Left lung (tissue), 10 donors: ENCODE results near the gene LTF. TPM values are rescaled to one million over a fixed set of nuclear protein-coding genes. Genes with fewer than 3 reads are reported as not detected.

Experiments
- ATAC-seq: fragments of 200-7000 bp; cut with Tn5 transposase; one replicate; pipeline ENCODE4 v1.9.1; 2020; ENCODE audit warnings: moderate library complexity
- DNase-seq, 4 donors: peaks; one replicate each; pipeline ENCODE4 v3.0.0-alpha.2; 2013 to 2020
- H3K27ac ChIP-seq, 2 donors: fragments of 200-600 bp; sonication (generic) in 1 of 2; one replicate each; pipeline versions ENCODE4 v1.5.0 to v1.8.0; 2020 to 2021
- H3K27me3 ChIP-seq, 2 donors: fragments of 200-600 bp; sonication (generic) in 1 of 2; one replicate each; pipeline versions ENCODE4 v1.5.0 to v1.8.0; 2020 to 2021
- H3K36me3 ChIP-seq, 2 donors: fragments of 200-600 bp; sonication (generic) in 1 of 2; one replicate each; pipeline versions ENCODE4 v1.5.0 to v1.8.0; 2020 to 2021
- H3K4me1 ChIP-seq, 2 donors: fragments of 200-600 bp; one replicate each; pipeline ENCODE4 v1.8.0; 2021
- H3K4me3 ChIP-seq, 2 donors: fragments of 200-600 bp; sonication (generic) in 1 of 2; one replicate each; pipeline versions ENCODE4 v1.5.0 to v1.8.0; 2020 to 2021; ENCODE audit warnings: mild to moderate bottlenecking in 1 of 2
- H3K9me3 ChIP-seq, 2 donors: fragments of 200-600 bp; sonication (generic) in 1 of 2; one replicate each; pipeline versions ENCODE4 v1.5.0 to v1.8.0; 2020 to 2021
- intact Hi-C, 2 donors: fragments of 100-400 bp; cut with DNase I; formaldehyde crosslinking; loops; one replicate each; pipeline versions ENCODE4 v1.11.2 to v1.14.2; 2022
- polyA plus RNA-seq, 6 donors: library from polyadenylated mRNA; unstranded; fragments of 120-200 nt; gene quantifications; one replicate each; pipeline ENCODE4 v1.2.1, GENCODE V29; 2013; ENCODE audit not compliant: insufficient read length in 6 of 6
- total RNA-seq, 2 donors: library from RNA; stranded (reverse); fragmentation: NEBNext Ultra II Directional; extraction: Animal tissue kit (Norgen Biotek cat#: 25700); gene quantifications; one replicate each; pipeline ENCODE4 v1.2.1, GENCODE V29; 2021
- TF ChIP-seq, protein P1 (sequence below), 2 donors: fragments of 200-600 bp; sonication (generic) in 1 of 2; IDR thresholded peaks; one replicate each; pipeline versions ENCODE4 v1.5.0 to v1.8.0; 2021; ENCODE audit warnings: antibody characterized with exemption in 2 of 2
- donor health status: DM: no; HTN: yes; CAD: no.
- donor health status: DM: no; HTN: no; CAD: no.

The LTF gene
- total and polyA plus RNA-seq, 8 donors: 2.3 to 113 (median 5.5) TPM

DNA sequence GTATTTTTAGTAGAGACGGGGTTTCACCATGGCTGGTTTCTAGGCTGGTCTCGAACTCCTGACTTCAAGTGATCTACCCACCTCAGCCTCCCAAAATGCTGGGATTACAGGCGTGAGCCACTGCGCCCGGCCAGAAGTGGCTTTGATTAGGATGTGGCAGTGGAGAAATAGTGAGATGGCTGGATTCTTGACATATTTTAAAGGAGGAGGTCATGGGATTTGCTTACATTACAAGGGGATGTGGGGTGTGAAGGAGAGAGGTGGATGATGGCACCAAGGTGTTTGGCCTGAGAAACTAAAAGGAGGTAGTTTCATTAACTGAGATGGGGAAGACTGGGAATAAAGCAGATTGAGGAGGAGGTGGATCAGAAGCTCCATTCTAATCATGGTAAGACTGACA, 15.0 kb upstream of the LTF start:
- H3K27me3 ChIP-seq: no peaks in the 10 kb centered on the region
- ATAC-seq: no peak
- H3K4me3 ChIP-seq: no peak overlapping the region
- no peaks in the 10 kb centered on the region for H3K36me3 ChIP-seq
- H3K4me1 ChIP-seq: peaks cover 0 to 2% of the 10 kb centered on the region in 2 donors
- no peak overlapping the region for H3K27ac ChIP-seq
- TF ChIP-seq, protein P1, sequence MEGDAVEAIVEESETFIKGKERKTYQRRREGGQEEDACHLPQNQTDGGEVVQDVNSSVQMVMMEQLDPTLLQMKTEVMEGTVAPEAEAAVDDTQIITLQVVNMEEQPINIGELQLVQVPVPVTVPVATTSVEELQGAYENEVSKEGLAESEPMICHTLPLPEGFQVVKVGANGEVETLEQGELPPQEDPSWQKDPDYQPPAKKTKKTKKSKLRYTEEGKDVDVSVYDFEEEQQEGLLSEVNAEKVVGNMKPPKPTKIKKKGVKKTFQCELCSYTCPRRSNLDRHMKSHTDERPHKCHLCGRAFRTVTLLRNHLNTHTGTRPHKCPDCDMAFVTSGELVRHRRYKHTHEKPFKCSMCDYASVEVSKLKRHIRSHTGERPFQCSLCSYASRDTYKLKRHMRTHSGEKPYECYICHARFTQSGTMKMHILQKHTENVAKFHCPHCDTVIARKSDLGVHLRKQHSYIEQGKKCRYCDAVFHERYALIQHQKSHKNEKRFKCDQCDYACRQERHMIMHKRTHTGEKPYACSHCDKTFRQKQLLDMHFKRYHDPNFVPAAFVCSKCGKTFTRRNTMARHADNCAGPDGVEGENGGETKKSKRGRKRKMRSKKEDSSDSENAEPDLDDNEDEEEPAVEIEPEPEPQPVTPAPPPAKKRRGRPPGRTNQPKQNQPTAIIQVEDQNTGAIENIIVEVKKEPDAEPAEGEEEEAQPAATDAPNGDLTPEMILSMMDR (IDR thresholded peaks at IDR 0.05): no peak
- DNase-seq: no peak
- peaks cover 0 to 5% of the 10 kb centered on the region in 2 donors for H3K9me3 ChIP-seq
- intact Hi-C loops: no loop called here

DNA sequence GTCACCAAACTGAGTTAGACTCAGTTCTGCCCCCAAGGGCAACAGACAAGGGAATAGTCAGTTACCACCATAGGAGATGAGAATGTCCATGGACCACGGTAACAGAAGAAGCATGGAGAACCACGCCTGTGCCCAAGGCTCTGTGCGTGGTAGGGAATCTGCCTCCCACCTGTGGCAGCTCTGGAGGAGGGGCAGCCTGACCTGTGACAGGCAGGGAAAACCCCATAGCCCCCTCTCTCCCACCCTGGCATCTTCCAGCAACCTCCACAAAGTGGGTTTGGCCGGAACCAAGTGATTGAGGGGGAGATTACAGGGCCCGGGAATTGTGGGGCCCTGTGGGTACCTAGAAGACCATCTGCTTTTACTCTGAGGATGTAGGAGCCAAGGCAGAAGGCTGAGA, 14.3 kb upstream of the LTF start:
- peaks cover 0 to 9% of the 10 kb centered on the region in 2 donors for H3K9me3 ChIP-seq
- no peak for DNase-seq
- H3K4me3 ChIP-seq: no peak overlapping the region
- H3K27ac ChIP-seq: no peak overlapping the region
- H3K36me3 ChIP-seq: no peaks in the 10 kb centered on the region
- ATAC-seq: no peak
- TF ChIP-seq, protein P1 (IDR thresholded peaks at IDR 0.05): no peak
- intact Hi-C loops: no loop called here
- H3K4me1 ChIP-seq: no peaks in the 10 kb centered on the region
- H3K27me3 ChIP-seq: no peaks in the 10 kb centered on the region

DNA sequence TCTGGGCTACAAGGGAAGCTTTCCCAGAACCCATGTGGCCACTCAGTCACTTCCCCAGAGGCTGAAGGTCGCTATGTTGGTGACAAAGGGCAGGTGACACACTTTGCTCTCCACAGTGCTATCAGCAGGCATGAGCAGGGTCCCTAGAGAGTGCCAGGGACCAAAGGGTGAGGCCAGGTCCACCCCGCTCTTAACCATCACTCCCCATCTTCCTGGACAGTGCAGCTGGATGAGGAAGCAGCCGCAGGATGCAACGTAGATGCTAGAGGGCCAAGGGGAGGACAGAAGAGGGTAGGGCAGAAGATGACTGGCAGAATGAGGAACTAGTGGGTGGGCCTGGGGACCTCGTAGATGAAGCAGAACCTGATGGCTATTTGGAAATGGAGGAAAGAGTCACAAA, 13.6 kb upstream of the LTF start:
- Histone ChIP-seq H3K4me3 (no peak overlapping the region), H3K4me1 (no peaks in the 10 kb centered on the region), H3K27ac (peak overlapping the region in 1 of 2 donors; percentile 45), H3K27me3 (no peaks in the 10 kb centered on the region), H3K9me3 (peaks cover 0 to 9% of the 10 kb centered on the region in 2 donors), H3K36me3 (no peaks in the 10 kb centered on the region)
- TF ChIP-seq, protein P1 (IDR thresholded peaks at IDR 0.05): no peak
- DNase-seq (no peak), ATAC-seq (no peak)
- intact Hi-C loops: no loop called here

DNA sequence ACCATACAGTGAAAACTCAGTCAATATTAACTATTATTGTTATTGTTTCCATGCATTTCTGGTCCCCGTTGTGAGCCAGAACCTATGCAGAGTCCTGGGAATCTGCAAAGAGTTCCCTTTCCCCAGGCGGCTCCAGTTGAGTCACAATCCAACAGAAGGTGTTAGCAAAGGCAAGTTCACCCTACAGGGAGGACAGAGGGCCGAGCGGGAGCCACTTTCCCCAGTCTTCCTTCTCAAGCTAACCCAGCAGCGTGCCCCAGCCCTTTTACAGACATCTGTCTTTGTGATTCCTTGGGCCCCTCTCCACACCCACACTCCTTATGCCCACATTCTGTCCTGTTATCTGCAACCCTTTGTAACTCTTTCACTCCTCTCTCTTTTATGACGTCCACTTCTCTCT, 13.1 kb upstream of the LTF start:
- H3K27me3 ChIP-seq: no peaks in the 10 kb centered on the region
- ATAC-seq (no peak), DNase-seq (no peak)
- peaks cover 0 to 9% of the 10 kb centered on the region in 2 donors for H3K9me3 ChIP-seq
- H3K4me1 ChIP-seq: no peaks in the 10 kb centered on the region
- H3K36me3 ChIP-seq: no peaks in the 10 kb centered on the region
- TF ChIP-seq, protein P1 (IDR thresholded peaks at IDR 0.05): no peak
- H3K4me3 ChIP-seq: no peak overlapping the region
- H3K27ac ChIP-seq: peak overlapping the region in 1 of 2 donors; percentile 45
- intact Hi-C loops: no loop called here

DNA sequence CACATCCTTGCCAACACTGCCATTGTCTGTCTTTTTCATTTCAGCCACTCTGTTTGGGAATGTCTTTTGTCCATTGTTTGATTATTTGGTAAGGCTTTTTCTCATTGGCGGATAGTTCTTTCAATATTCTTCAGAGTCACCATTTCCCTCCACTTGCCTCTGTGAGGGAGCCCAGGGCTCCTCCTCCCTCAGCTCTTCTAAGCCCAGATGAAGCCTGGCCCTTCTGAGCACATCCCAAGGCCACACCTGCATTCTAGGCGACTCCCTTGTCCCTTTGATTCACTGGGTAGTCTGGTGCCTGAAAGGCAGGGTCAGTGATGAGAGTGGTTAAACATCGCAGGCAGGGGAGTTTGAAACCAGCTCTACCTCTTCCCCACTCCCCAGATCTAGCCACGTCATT, 12.4 kb upstream of the LTF start:
- Histone ChIP-seq H3K36me3 (no peaks in the 10 kb centered on the region), H3K4me1 (no peaks in the 10 kb centered on the region), H3K27ac (no peak overlapping the region), H3K27me3 (no peaks in the 10 kb centered on the region), H3K9me3 (peaks cover 0 to 9% of the 10 kb centered on the region in 2 donors), H3K4me3 (no peak overlapping the region)
- DNase-seq (no peak), ATAC-seq (no peak)
- TF ChIP-seq, protein P1 (IDR thresholded peaks at IDR 0.05): no peak
- intact Hi-C loops: no loop called here
